Measurements from ENCODE around the gene PRR19.

GRCh38 chr19:42268704-42269477 is 33.0 kb upstream of the PRR19 start, which contains the start of gene CIC:
- no peak for TF ChIP-seq CREB5 (CRISPR knock-in tag; IDR thresholded peaks at IDR 0.05; ENCODE audit: low read depth)
- TF ChIP-seq, protein P1, sequence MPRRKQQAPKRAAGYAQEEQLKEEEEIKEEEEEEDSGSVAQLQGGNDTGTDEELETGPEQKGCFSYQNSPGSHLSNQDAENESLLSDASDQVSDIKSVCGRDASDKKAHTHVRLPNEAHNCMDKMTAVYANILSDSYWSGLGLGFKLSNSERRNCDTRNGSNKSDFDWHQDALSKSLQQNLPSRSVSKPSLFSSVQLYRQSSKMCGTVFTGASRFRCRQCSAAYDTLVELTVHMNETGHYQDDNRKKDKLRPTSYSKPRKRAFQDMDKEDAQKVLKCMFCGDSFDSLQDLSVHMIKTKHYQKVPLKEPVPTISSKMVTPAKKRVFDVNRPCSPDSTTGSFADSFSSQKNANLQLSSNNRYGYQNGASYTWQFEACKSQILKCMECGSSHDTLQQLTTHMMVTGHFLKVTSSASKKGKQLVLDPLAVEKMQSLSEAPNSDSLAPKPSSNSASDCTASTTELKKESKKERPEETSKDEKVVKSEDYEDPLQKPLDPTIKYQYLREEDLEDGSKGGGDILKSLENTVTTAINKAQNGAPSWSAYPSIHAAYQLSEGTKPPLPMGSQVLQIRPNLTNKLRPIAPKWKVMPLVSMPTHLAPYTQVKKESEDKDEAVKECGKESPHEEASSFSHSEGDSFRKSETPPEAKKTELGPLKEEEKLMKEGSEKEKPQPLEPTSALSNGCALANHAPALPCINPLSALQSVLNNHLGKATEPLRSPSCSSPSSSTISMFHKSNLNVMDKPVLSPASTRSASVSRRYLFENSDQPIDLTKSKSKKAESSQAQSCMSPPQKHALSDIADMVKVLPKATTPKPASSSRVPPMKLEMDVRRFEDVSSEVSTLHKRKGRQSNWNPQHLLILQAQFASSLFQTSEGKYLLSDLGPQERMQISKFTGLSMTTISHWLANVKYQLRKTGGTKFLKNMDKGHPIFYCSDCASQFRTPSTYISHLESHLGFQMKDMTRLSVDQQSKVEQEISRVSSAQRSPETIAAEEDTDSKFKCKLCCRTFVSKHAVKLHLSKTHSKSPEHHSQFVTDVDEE (CRISPR knock-in tag; IDR thresholded peaks at IDR 0.05), result no peak
- TF ChIP-seq, protein P2, sequence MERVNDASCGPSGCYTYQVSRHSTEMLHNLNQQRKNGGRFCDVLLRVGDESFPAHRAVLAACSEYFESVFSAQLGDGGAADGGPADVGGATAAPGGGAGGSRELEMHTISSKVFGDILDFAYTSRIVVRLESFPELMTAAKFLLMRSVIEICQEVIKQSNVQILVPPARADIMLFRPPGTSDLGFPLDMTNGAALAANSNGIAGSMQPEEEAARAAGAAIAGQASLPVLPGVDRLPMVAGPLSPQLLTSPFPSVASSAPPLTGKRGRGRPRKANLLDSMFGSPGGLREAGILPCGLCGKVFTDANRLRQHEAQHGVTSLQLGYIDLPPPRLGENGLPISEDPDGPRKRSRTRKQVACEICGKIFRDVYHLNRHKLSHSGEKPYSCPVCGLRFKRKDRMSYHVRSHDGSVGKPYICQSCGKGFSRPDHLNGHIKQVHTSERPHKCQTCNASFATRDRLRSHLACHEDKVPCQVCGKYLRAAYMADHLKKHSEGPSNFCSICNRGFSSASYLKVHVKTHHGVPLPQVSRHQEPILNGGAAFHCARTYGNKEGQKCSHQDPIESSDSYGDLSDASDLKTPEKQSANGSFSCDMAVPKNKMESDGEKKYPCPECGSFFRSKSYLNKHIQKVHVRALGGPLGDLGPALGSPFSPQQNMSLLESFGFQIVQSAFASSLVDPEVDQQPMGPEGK (CRISPR knock-in tag; IDR thresholded peaks at IDR 0.05; ENCODE audit: borderline replicate concordance), result no peak
- no peak for TF ChIP-seq ISL1 (CRISPR knock-in tag; IDR thresholded peaks at IDR 0.05)
- no peak for TF ChIP-seq ARNTL (CRISPR knock-in tag; IDR thresholded peaks at IDR 0.05; ENCODE audit: borderline replicate concordance, low read depth)

Data from SK-N-SH treated with all-trans-retinoic acid at 6 μM for 48 hours (cell line).